ENCODE measurements around the gene IGFBP5.

Gene IGFBP5

DNA sequence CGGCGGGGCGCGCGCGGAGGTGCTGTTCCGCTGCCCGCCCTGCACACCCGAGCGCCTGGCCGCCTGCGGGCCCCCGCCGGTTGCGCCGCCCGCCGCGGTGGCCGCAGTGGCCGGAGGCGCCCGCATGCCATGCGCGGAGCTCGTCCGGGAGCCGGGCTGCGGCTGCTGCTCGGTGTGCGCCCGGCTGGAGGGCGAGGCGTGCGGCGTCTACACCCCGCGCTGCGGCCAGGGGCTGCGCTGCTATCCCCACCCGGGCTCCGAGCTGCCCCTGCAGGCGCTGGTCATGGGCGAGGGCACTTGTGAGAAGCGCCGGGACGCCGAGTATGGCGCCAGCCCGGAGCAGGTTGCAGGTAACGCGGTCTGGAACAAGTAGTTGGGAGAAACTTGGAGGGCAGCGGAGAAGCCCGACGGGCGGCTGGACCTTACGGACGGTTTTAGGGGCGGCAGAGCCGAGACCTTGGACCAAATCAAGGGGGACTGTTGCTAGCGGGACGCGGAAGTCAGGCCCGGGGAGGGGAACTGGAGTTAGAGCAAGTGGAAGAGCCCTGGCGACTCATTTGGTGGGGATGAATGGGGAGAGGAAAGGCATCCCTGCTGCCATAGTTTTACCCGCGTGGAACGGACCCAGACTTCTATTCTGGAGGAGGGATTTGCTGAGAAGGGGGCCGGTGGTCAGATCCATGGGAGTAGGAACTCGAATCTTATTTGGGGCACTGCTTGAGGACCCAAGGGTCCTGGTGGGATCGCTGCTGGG lies 61.6 kb downstream of the IGFBP5 start:
- in situ Hi-C loops (cut with HindIII; ENCODE audit: low sequenced_read_pairs): no loop called here
- H3K4me3 ChIP-seq (ENCODE audit: low read depth, low read length): peak overlapping the region; percentile 55
- no peak for TF ChIP-seq CTCF (IDR thresholded peaks at IDR 0.05; ENCODE audit: low read depth, low read length, missing control alignments)
- no peak for DNase-seq (ENCODE audit: low read depth)

DNA sequence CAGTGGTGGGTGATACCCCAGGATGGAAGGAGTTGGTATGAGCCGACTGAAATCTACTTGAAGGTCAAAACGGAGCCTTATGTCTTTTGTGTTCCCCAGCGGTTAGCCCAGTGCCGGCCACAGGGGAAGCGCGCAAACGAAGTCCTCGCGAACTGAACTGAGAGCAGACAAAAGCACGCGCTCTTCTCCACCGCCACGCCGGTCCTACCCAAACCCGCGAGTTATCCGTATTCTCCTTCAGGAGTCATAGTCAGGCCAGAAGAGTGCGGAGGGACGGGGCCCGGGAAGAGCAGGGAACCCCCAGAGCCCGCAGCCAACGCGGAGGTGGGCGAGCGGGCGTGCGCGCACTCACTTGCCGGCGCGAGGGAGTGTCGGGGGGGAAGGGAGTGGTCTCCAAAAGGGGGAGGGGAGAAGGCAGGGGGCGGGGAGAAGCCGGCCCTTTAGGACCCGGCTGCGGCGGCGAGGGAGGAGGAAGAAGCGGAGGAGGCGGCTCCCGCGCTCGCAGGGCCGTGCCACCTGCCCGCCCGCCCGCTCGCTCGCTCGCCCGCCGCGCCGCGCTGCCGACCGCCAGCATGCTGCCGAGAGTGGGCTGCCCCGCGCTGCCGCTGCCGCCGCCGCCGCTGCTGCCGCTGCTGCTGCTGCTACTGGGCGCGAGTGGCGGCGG lies 62.3 kb downstream of the IGFBP5 start, which contains the start of gene IGFBP2:
IGFBP2 (plus strand) TSS at position 469 of the 664 bp plus-strand sequence; CDS start at position 573, 104 bp downstream.
- in situ Hi-C loops (cut with HindIII; ENCODE audit: low sequenced_read_pairs): no loop called here
- TF ChIP-seq CTCF (IDR thresholded peaks at IDR 0.05; ENCODE audit: low read depth, low read length, missing control alignments): no peak
- no peak for DNase-seq (ENCODE audit: low read depth)
- peak within 1 kb of the TSS; percentile 55 for H3K4me3 ChIP-seq (ENCODE audit: low read depth, low read length)

- no peak for DNase-seq (ENCODE audit: low read depth)
- in situ Hi-C loops (cut with HindIII; ENCODE audit: low sequenced_read_pairs): no loop called here
- no peak for TF ChIP-seq CTCF (IDR thresholded peaks at IDR 0.05; ENCODE audit: low read depth, low read length, missing control alignments)
- peak overlapping the region; percentile 43 for H3K4me3 ChIP-seq (ENCODE audit: low read depth, low read length)
Measured at GRCh38 chr2:216632346-216632951, 62.9 kb downstream of the IGFBP5 start.

DNA sequence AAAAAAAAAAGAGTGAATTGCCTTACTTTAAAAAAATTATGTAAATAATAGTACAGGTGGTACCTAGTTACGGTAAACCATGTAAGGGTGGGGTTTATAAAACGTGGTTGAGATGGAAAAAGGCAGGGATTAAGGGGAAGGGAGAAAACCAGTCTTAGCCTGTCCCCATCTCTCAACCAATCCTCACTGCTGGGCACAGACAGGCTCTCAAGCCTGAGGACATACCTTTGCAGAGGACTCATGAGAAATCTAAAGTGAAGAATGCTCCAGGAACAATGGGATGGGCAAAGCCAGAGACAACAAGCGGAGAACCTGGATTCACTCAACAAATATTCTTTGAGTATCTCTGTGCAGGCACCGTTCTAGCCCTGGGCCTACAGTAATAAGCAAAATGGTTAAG lies 65.6 kb downstream of the IGFBP5 start:
- TF ChIP-seq CTCF (IDR thresholded peaks at IDR 0.05; ENCODE audit: low read depth, low read length, missing control alignments): no peak
- in situ Hi-C loops (cut with HindIII; ENCODE audit: low sequenced_read_pairs): no loop called here
- no peak for DNase-seq (ENCODE audit: low read depth)
- no peak overlapping the region for H3K4me3 ChIP-seq (ENCODE audit: low read depth, low read length)

DNA sequence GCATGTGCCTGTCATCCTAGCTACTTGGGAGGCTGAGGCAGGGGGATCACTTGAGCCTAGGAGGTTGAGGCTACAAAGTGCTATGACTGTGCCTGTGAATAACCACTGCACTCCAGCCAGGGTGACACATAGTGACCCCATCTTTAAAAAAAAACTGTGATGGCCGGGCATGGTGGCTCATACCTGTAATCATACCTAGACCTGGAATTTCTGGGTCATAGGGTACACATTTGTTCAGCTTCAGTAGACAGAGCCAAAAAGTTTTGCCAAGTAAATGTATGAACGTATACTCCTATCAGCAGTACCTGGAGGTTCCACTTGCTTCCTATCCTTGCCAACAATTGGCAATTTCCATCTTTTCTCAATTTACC lies 68.5 kb downstream of the IGFBP5 start:
- TF ChIP-seq CTCF (IDR thresholded peaks at IDR 0.05; ENCODE audit: low read depth, low read length, missing control alignments): no peak
- H3K4me3 ChIP-seq (ENCODE audit: low read depth, low read length): no peak overlapping the region
- in situ Hi-C loops (cut with HindIII; ENCODE audit: low sequenced_read_pairs): no loop called here
- no peak for DNase-seq (ENCODE audit: low read depth)

DNA sequence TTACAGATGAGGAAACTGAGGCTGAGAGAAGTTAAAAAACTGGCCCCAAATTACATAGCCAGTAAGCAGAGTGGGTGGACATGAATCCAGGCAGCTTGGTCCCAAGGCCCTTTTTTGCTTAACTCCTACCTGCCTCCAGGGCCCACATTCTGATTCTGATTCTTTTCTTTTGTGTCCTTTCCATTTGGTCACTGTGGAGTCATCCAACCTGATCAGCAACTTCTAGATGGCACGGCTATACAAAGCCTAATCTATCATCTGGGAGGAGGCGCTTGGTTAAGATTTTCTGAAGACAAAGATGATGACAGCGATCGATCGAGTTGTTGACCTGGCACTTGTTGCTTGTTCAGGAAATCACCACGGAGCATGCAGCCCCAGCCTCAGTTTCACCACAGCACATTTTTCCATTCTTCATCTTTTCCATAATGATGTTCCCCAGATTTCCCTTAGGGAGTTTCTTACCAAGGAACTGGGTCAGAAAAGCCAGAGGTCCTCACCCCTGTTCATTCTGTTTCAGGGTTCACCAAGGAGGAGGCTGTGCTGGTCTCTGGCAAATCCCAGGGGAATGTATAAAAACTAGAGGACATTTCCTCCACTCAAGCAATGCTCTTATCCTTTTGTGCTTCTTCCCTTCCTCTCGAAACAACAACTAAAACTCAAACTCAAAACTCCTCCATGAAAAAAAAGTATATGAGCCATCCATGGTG lies 69.0 kb downstream of the IGFBP5 start:
- H3K4me3 ChIP-seq (ENCODE audit: low read depth, low read length): no peak overlapping the region
- DNase-seq (ENCODE audit: low read depth): no peak
- in situ Hi-C loops (cut with HindIII; ENCODE audit: low sequenced_read_pairs): no loop called here
- no peak for TF ChIP-seq CTCF (IDR thresholded peaks at IDR 0.05; ENCODE audit: low read depth, low read length, missing control alignments)
